SK-N-SH treated with all-trans-retinoic acid at 6 μM for 48 hours (cell line): Measurements from ENCODE around the gene PRSS36.

Experiments used
- ATAC-seq: fragments of 200-7000 bp; cut with Tn5 transposase; 3 replicates; pipeline ENCODE4 v1.9.1; 2020; ENCODE audit warnings: mild to moderate bottlenecking, moderate library complexity
- ARNTL ChIP-seq: fragments of 450-650 bp; formaldehyde crosslinking; IDR thresholded peaks from 2 replicates; pipeline ENCODE4 v1.5.0; 2020; ENCODE audit warnings: low read depth, mild to moderate bottlenecking, moderate library complexity, borderline replicate concordance
- CREB5 ChIP-seq: fragments of 250-450 bp; sonication (Bioruptor Pico); IDR thresholded peaks from 2 replicates; pipeline ENCODE4 v1.5.1; 2020; ENCODE audit warnings: low read depth, mild to moderate bottlenecking, moderate library complexity
- CSDC2 ChIP-seq: fragments of 250-450 bp; sonication (Bioruptor Pico); IDR thresholded peaks from 2 replicates; pipeline ENCODE4 v1.5.0; 2020; ENCODE audit warnings: mild to moderate bottlenecking, moderate library complexity
- ESRRG ChIP-seq: fragments of 250-450 bp; sonication (Bioruptor Pico); IDR thresholded peaks from 2 replicates; pipeline ENCODE4 v1.6.1; 2021; ENCODE audit warnings: mild to moderate bottlenecking
- GLIS3 ChIP-seq: fragments of 250-450 bp; sonication (Bioruptor Pico); IDR thresholded peaks from 2 replicates; pipeline ENCODE4 v1.5.0; 2020; ENCODE audit warnings: mild to moderate bottlenecking, moderate library complexity
- ISL1 ChIP-seq: fragments of 250-450 bp; sonication (Bioruptor Pico); IDR thresholded peaks from 2 replicates; pipeline ENCODE4 v2.1.2; 2022; ENCODE audit warnings: mild to moderate bottlenecking, moderate library complexity
- PATZ1 ChIP-seq: fragments of 250-450 bp; sonication (Bioruptor Pico); IDR thresholded peaks from 2 replicates; pipeline ENCODE4 v1.8.0; 2020; ENCODE audit warnings: mild to moderate bottlenecking, moderate library complexity, borderline replicate concordance
- POU6F1 ChIP-seq: fragments of 250-450 bp; sonication (Bioruptor Pico); IDR thresholded peaks from 2 replicates; pipeline ENCODE4 v1.8.0; 2021; ENCODE audit warnings: low read depth, mild to moderate bottlenecking, moderate library complexity, borderline replicate concordance
- PPARA ChIP-seq: fragments of 250-450 bp; sonication (Bioruptor Pico); IDR thresholded peaks from 2 replicates; pipeline ENCODE4 v1.5.0; 2020; ENCODE audit warnings: mild to moderate bottlenecking, borderline replicate concordance
- RARB ChIP-seq: fragments of 250-450 bp; sonication (Bioruptor Pico); IDR thresholded peaks from 2 replicates; pipeline ENCODE4 v1.8.0; 2021; ENCODE audit warnings: mild to moderate bottlenecking, moderate library complexity
- SNAI2 ChIP-seq: fragments of 250-450 bp; sonication (Bioruptor Pico); IDR thresholded peaks from 2 replicates; pipeline ENCODE4 v1.5.0; 2020; ENCODE audit warnings: mild to moderate bottlenecking, moderate library complexity
- TCF4 ChIP-seq: fragments of 250-450 bp; sonication (Bioruptor Pico); IDR thresholded peaks from 2 replicates; pipeline ENCODE4 v1.8.0; 2021; ENCODE audit warnings: mild to moderate bottlenecking, moderate library complexity, borderline replicate concordance
- TOX ChIP-seq: fragments of 250-450 bp; sonication (Bioruptor Pico); IDR thresholded peaks from 2 replicates; pipeline ENCODE4 v1.8.0; 2021; ENCODE audit warnings: mild to moderate bottlenecking, moderate library complexity, borderline replicate concordance
- TSHZ2 ChIP-seq: fragments of 250-450 bp; sonication (Bioruptor Pico); IDR thresholded peaks from 2 replicates; pipeline ENCODE4 v1.5.0; 2020; ENCODE audit warnings: mild to moderate bottlenecking, moderate library complexity
- ZC3H10 ChIP-seq: fragments of 250-450 bp; sonication (Bioruptor Pico); IDR thresholded peaks from 2 replicates; pipeline ENCODE4 v1.5.1; 2021; ENCODE audit warnings: mild to moderate bottlenecking, moderate library complexity
- ZFP3 ChIP-seq: fragments of 250-450 bp; sonication (Bioruptor Pico); IDR thresholded peaks from 2 replicates; pipeline ENCODE4 v1.5.0; 2020; ENCODE audit warnings: mild to moderate bottlenecking, moderate library complexity
- ZFP30 ChIP-seq: fragments of 450-650 bp; formaldehyde crosslinking; IDR thresholded peaks from 2 replicates; pipeline ENCODE4 v1.5.0; 2022; ENCODE audit warnings: mild to moderate bottlenecking, moderate library complexity
- ZNF565 ChIP-seq: fragments of 450-650 bp; formaldehyde crosslinking; conservative IDR thresholded peaks from 2 replicates; pipeline ENCODE4 v1.5.0; 2020; ENCODE audit warnings: low read depth, mild to moderate bottlenecking, moderate library complexity
- ZNF70 ChIP-seq: fragments of 450-650 bp; formaldehyde crosslinking; IDR thresholded peaks from 2 replicates; pipeline ENCODE4 v1.5.0; 2020; ENCODE audit warnings: mild to moderate bottlenecking, moderate library complexity
- ZNF8 ChIP-seq: fragments of 450-650 bp; formaldehyde crosslinking; IDR thresholded peaks from 2 replicates; pipeline ENCODE4 v1.5.0; 2020; ENCODE audit warnings: mild to moderate bottlenecking, moderate library complexity
- TF ChIP-seq, protein P1 (sequence below): fragments of 250-450 bp; sonication (Bioruptor Pico); IDR thresholded peaks from 2 replicates; pipeline ENCODE4 v1.5.1; 2021; ENCODE audit warnings: mild to moderate bottlenecking, moderate library complexity

PRSS36 gene

DNA sequence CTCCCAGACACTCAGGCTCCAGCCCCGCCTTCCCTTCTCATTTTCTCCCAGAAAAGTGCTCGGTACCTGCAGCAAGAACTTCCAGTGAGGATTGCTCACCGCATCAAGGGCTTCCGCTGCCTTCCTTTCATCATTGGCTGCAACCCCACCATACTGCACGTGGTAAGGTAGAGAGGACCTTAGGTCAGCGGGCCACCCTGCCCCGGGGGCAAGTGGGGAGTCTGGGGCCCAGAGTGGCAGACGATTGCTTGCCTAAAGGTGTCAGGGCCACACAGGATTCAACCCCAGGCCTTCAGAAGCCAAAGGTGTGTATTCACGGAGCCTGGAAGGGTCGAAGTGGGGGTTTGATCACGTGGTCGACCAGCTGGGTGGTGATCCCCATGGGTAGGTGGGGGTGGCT lies 40.2 kb downstream of the PRSS36 start (continued):
- TF ChIP-seq, protein P1, sequence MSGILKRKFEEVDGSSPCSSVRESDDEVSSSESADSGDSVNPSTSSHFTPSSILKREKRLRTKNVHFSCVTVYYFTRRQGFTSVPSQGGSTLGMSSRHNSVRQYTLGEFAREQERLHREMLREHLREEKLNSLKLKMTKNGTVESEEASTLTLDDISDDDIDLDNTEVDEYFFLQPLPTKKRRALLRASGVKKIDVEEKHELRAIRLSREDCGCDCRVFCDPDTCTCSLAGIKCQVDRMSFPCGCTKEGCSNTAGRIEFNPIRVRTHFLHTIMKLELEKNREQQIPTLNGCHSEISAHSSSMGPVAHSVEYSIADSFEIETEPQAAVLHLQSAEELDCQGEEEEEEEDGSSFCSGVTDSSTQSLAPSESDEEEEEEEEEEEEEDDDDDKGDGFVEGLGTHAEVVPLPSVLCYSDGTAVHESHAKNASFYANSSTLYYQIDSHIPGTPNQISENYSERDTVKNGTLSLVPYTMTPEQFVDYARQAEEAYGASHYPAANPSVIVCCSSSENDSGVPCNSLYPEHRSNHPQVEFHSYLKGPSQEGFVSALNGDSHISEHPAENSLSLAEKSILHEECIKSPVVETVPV, result no peak
- TF ChIP-seq PPARA (no peak), ZFP30 (CRISPR knock-in tag) (no peak), ZNF70 (no peak), GLIS3 (CRISPR knock-in tag) (no peak), SNAI2 (CRISPR knock-in tag) (no peak)
- TF ChIP-seq, all 23 proteins: peak for 0

DNA sequence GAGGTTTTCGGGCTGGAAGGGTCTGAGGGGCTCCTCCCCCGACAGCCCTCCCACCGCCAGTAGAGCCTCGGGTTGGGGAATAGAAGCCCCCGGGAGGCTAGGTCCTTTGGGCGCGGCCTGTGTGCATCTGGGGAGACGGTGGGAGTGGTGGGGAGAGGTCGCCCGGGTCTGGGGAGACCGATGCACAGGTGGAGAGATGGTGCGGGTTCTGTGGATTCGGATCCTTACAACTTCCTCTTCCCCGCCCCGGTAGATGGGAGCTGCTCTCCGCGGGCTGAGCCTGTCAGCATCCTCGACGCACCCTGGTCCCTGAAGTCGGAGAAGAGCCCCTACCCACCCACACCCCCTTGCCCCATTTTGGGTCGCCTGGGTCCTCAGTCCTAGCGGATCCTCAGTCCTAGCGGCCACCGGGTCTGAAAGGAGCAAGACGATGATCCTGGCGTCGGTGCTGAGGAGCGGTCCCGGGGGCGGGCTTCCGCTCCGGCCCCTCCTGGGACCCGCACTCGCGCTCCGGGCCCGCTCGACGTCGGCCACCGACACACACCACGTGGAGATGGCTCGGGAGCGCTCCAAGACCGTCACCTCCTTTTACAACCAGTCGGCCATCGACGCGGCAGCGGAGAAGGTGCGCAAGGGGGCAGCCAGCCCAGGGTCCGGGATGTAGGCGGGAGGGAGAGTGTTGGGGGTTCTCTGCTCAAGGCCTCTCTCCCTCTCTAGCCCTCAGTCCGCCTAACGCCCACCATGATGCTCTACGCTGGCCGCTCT lies 40.9 kb downstream of the PRSS36 start:
- TF ChIP-seq TCF4, result no peak
- TF ChIP-seq PATZ1, result no peak
- no peak for TF ChIP-seq ZFP3 (CRISPR knock-in tag)
- TF ChIP-seq PPARA, result no peak
- no peak for TF ChIP-seq ESRRG (CRISPR knock-in tag)
- no peak for TF ChIP-seq ZNF8 (CRISPR knock-in tag)
- no peak for TF ChIP-seq ISL1 (CRISPR knock-in tag)
- no peak for TF ChIP-seq ZC3H10 (CRISPR knock-in tag)
- no peak for TF ChIP-seq CREB5 (CRISPR knock-in tag)
- no peak for TF ChIP-seq TOX (CRISPR knock-in tag)
- no peak for TF ChIP-seq ZNF565 (CRISPR knock-in tag)
- no peak for TF ChIP-seq RARB
- TF ChIP-seq POU6F1 (CRISPR knock-in tag), result no peak
- TF ChIP-seq TSHZ2 (CRISPR knock-in tag), result no peak
- no peak for TF ChIP-seq GLIS3 (CRISPR knock-in tag)
- peak; percentile 15 for ATAC-seq

- peak; percentile 98 for ATAC-seq
- TF ChIP-seq SNAI2 (CRISPR knock-in tag), result no peak
- TF ChIP-seq RARB, result no peak
- TF ChIP-seq CSDC2 (CRISPR knock-in tag), result no peak
- no peak for TF ChIP-seq ARNTL
- TF ChIP-seq ZNF8 (CRISPR knock-in tag), result no peak
- no peak for TF ChIP-seq ZNF70
- TF ChIP-seq, all 23 proteins: peak for 0
Measured at GRCh38 chr16:31108035-31108793, 41.7 kb downstream of the PRSS36 start, which contains the start of gene BCKDK. TSS of gene BCKDK (plus strand) at chr16:31108386. CDS start at chr16:31109224, 838 bp downstream.
